WTC11 (cell line): Measurements from ENCODE around the gene RXRB. TPM values are rescaled to one million over a fixed set of nuclear protein-coding genes. Genes with fewer than 3 reads are reported as not detected.
A peak's percentile ranks its signal among the peaks of the same experiment; 100 is the strongest.

Experiments
- ATAC-seq: fragments of 200-7000 bp; cut with Tn5 transposase; 2 replicates; pipeline ENCODE4 v1.10.0; 2021; ENCODE audit warnings: mild to moderate bottlenecking, moderate library complexity
- CTCF ChIA-PET: fragments of 300-600 bp; sonication (Branson Sonifier 250); formaldehyde crosslinking; loops from one replicate; lab custom pipeline; 2021; ENCODE audit warnings: antibody characterized with exemption; lab: Charles Lee
- POLR2A ChIA-PET: fragments of 350-600 bp; sonication (Branson Sonifier 250); formaldehyde crosslinking; loops from one replicate; lab custom pipeline; 2021; ENCODE audit warnings: antibody characterized with exemption; lab: Charles Lee
- DNase-seq: peaks from one replicate; pipeline ENCODE4 v3.0.0; 2021; ENCODE audit warnings: low spot score
- H3K27ac Mint-ChIP-seq: 2 replicates; pipeline ENCODE4 v1.8.0; 2021; ENCODE audit warnings: mixed read lengths
- H3K27me3 Mint-ChIP-seq: 2 replicates; pipeline ENCODE4 v1.8.0; 2021; ENCODE audit warnings: low read depth, mild to moderate bottlenecking, moderate library complexity, mixed read lengths
- H3K36me3 Mint-ChIP-seq: 2 replicates; pipeline ENCODE4 v1.8.0; 2021; ENCODE audit warnings: mixed read lengths
- H3K4me1 Mint-ChIP-seq: 2 replicates; pipeline ENCODE4 v1.8.0; 2022; ENCODE audit warnings: mixed read lengths
- H3K4me3 Mint-ChIP-seq: 2 replicates; pipeline ENCODE4 v1.8.0; 2021; ENCODE audit warnings: mild to moderate bottlenecking, moderate library complexity, mixed read lengths
- H3K9me3 Mint-ChIP-seq: 2 replicates; pipeline ENCODE4 v1.8.0; 2021; ENCODE audit warnings: mixed read lengths
- ELF4 ChIP-seq: sonication (generic); formaldehyde crosslinking; IDR thresholded peaks from 2 replicates; pipeline ENCODE4 v1.8.1; 2022; ENCODE audit warnings: low read depth, mild to moderate bottlenecking, moderate library complexity, missing genetic modification reagents
- FOXK1 ChIP-seq: sonication (generic); formaldehyde crosslinking; IDR thresholded peaks from 2 replicates; pipeline ENCODE4 v1.8.0; 2022; ENCODE audit warnings: mild to moderate bottlenecking, moderate library complexity, missing genetic modification reagents
- PRDM15 ChIP-seq: sonication (generic); formaldehyde crosslinking; IDR thresholded peaks from 2 replicates; pipeline ENCODE4 v1.8.0; 2022; ENCODE audit warnings: missing genetic modification reagents
- SMAD4 ChIP-seq: sonication (generic); formaldehyde crosslinking; IDR thresholded peaks from 2 replicates; pipeline ENCODE4 v1.8.0; 2022; ENCODE audit warnings: mild to moderate bottlenecking, missing genetic modification reagents
- USF1 ChIP-seq: sonication (generic); formaldehyde crosslinking; IDR thresholded peaks from 2 replicates; pipeline ENCODE4 v1.8.0; 2022; ENCODE audit warnings: mild to moderate bottlenecking, missing genetic modification reagents
- ZNF671 ChIP-seq: fragments of 250-450 bp; sonication (Bioruptor Pico); IDR thresholded peaks from 2 replicates; pipeline ENCODE4 v1.8.0; 2021; ENCODE audit warnings: mild to moderate bottlenecking
- total RNA-seq: library from RNA; stranded (reverse); gene quantifications from 3 replicates; pipeline ENCODE4 v1.2.3, GENCODE V29; 2021

The RXRB gene
- total RNA-seq, 1 experiment from 2014 or later = 24.5 TPM

GRCh38 chr6:33194431-33194979 is 6.0 kb downstream of the RXRB start:
- H3K4me1 Mint-ChIP-seq = peaks cover 30% of the 10 kb centered on the region
- H3K4me3 Mint-ChIP-seq = no peak overlapping the region
- H3K9me3 Mint-ChIP-seq = no peaks in the 10 kb centered on the region
- H3K36me3 Mint-ChIP-seq = peaks cover 17% of the 10 kb centered on the region
- peaks cover 23% of the 10 kb centered on the region for H3K27me3 Mint-ChIP-seq
- ChIA-PET CTCF (interaction anchor here (1.6 to 1.9 kb wide), 3 partner anchors 22 to 194 kb away, joined by 3 to 10 read pairs (median 4); no protein-coding TSS in a partner anchor), POLR2A (interaction anchor here (1.4 kb wide), 1 partner anchor 223 kb away, joined by 4 read pairs; no protein-coding TSS in a partner anchor)
- no peak for DNase-seq
- H3K27ac Mint-ChIP-seq = no peak overlapping the region
- no peak for ATAC-seq
- TF ChIP-seq PRDM15 (CRISPR knock-in tag) (peak; percentile 58), SMAD4 (CRISPR knock-in tag) (no peak)

GRCh38 chr6:33193619-33194018 is 6.8 kb downstream of the RXRB start:
- ChIA-PET CTCF (interaction anchor here (0.7 to 1.9 kb wide), 8 partner anchors 11 to 260 kb away, joined by 3 to 10 read pairs (median 4); partner anchors contain the start of genes HSD17B8 and RING1), POLR2A (interaction anchor here (0.5 to 0.9 kb wide), 2 partner anchors 11 to 77 kb away, joined by 3 read pairs; partner anchors contain the start of gene HSD17B8)
- no peak for ATAC-seq

More at GRCh38 chr6:33193619-33194018, 6.8 kb downstream of the RXRB start:
- Mint-ChIP-seq H3K27me3 (peaks cover 26% of the 10 kb centered on the region), H3K4me1 (peaks cover 22% of the 10 kb centered on the region), H3K36me3 (peaks cover 17% of the 10 kb centered on the region), H3K9me3 (no peaks in the 10 kb centered on the region), H3K27ac (no peak overlapping the region), H3K4me3 (peak overlapping the region; percentile 72)
- DNase-seq = no peak
- no peak for TF ChIP-seq USF1
- no peak for TF ChIP-seq ELF4 (CRISPR knock-in tag)
- TF ChIP-seq FOXK1 (CRISPR knock-in tag) = no peak
- no peak for TF ChIP-seq PRDM15 (CRISPR knock-in tag)
- TF ChIP-seq ZNF671 (CRISPR knock-in tag) = no peak
